ENCODE data around the gene CXCR1. TPM values are rescaled to one million over a fixed set of nuclear protein-coding genes. Genes with fewer than 3 reads are reported as not detected.

CXCR1 gene
- total RNA-seq, 1 donor = not detected

DNA sequence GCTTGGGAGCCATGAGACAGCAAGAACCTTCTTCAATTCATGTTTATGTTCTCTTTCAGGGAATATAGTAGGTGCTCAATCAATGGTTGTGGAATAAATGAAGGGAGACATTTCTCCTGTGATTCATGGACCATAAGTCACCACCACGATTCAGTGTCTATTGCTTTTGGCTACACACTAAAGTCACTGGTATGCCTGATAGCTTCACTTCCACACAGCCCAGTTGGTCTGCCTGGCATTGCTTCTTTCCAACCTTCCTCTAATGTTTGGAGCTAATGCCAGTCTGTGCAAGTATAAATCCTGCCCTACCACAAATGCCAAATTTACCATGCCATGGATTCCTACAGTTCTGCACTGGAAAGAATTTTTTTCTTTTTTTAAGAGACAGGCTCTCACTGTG lies 1.3 kb upstream of the CXCR1 start:
- H4K20me1 ChIP-seq (ENCODE audit: insufficient read depth, low read length) = no peaks in the 10 kb centered on the region
- no peak overlapping the region for H3K4me3 ChIP-seq (ENCODE audit: insufficient read depth, low read length)
- no peaks in the 10 kb centered on the region for H3K36me3 ChIP-seq (ENCODE audit: insufficient read depth, low read length)
- H3K27me3 ChIP-seq (ENCODE audit: insufficient read depth, low read length) = peaks cover 22% of the 10 kb centered on the region
- peaks cover 2% of the 10 kb centered on the region for H3K4me1 ChIP-seq (ENCODE audit: insufficient read depth, low read length)
- no peak for DNase-seq (ENCODE audit: insufficient read length, low spot score, missing footprints)
- TF ChIP-seq, protein P1, sequence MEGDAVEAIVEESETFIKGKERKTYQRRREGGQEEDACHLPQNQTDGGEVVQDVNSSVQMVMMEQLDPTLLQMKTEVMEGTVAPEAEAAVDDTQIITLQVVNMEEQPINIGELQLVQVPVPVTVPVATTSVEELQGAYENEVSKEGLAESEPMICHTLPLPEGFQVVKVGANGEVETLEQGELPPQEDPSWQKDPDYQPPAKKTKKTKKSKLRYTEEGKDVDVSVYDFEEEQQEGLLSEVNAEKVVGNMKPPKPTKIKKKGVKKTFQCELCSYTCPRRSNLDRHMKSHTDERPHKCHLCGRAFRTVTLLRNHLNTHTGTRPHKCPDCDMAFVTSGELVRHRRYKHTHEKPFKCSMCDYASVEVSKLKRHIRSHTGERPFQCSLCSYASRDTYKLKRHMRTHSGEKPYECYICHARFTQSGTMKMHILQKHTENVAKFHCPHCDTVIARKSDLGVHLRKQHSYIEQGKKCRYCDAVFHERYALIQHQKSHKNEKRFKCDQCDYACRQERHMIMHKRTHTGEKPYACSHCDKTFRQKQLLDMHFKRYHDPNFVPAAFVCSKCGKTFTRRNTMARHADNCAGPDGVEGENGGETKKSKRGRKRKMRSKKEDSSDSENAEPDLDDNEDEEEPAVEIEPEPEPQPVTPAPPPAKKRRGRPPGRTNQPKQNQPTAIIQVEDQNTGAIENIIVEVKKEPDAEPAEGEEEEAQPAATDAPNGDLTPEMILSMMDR (IDR thresholded peaks at IDR 0.05; ENCODE audit: extremely low read depth, low read depth, low read length) = no peak
- H2AFZ ChIP-seq (ENCODE audit: low read length) = no peak overlapping the region
- H3K79me2 ChIP-seq (ENCODE audit: insufficient read depth, low read length) = no peaks in the 10 kb centered on the region
- no peak overlapping the region for H3K27ac ChIP-seq (ENCODE audit: low read depth, low read length)
- no peaks in the 10 kb centered on the region for H3K9me3 ChIP-seq (ENCODE audit: low read depth, low read length)
- no peak overlapping the region for H3K4me2 ChIP-seq (ENCODE audit: insufficient read depth, low read length)

DNA sequence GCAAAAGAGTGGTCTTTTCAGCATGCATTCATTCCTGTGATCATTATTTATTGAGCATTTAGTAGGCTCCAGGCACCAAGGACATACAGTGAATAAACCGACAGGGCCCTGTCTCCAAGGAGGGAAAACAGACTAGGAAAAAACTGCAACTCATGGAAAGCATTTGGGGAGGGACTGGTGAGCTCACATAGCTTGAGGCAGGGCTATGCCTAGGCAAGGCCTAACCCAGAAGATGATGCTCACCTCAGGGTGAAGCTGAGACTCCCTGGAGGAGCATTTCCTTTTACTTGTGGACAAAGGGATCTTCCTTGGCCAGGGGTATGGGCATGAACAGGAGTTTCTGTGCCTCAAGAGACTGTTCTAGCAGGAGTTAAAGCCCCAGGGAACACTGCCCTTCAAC lies 3.9 kb downstream of the CXCR1 start:
- H3K9me3 ChIP-seq (ENCODE audit: low read depth, low read length) = no peaks in the 10 kb centered on the region
- peaks cover 51% of the 10 kb centered on the region for H3K27me3 ChIP-seq (ENCODE audit: insufficient read depth, low read length)
- H3K27ac ChIP-seq (ENCODE audit: low read depth, low read length) = no peak overlapping the region
- H4K20me1 ChIP-seq (ENCODE audit: insufficient read depth, low read length) = no peaks in the 10 kb centered on the region
- no peak for DNase-seq (ENCODE audit: insufficient read length, low spot score, missing footprints)
- TF ChIP-seq, protein P1 (IDR thresholded peaks at IDR 0.05; ENCODE audit: extremely low read depth, low read depth, low read length) = no peak
- no peak overlapping the region for H2AFZ ChIP-seq (ENCODE audit: low read length)
- H3K4me1 ChIP-seq (ENCODE audit: insufficient read depth, low read length) = no peaks in the 10 kb centered on the region
- no peak overlapping the region for H3K4me3 ChIP-seq (ENCODE audit: insufficient read depth, low read length)
- no peak overlapping the region for H3K4me2 ChIP-seq (ENCODE audit: insufficient read depth, low read length)
- no peaks in the 10 kb centered on the region for H3K36me3 ChIP-seq (ENCODE audit: insufficient read depth, low read length)
- H3K79me2 ChIP-seq (ENCODE audit: insufficient read depth, low read length) = no peaks in the 10 kb centered on the region

DNA sequence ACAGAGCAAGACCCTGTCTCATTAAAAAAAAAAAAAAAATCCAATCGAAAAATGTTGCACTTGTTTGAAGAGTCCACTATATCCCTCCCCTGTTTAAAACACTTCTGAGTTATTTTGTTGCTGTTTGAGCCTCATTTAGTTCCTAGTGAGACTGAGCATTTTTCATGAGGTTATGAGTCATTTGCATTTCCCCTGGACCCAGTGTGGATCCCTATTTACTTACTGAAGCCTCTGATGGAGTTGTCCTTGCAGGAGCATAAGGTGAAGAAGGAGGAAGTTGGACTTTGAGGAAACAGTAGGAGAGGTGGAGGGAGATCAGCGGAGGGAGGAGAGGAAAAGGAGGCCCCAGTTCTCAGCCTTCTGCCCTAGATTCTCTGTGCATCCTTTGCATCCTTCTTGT lies 5.1 kb downstream of the CXCR1 start:
- Histone ChIP-seq H3K9me3 (ENCODE audit: low read depth, low read length) (no peaks in the 10 kb centered on the region), H3K27me3 (ENCODE audit: insufficient read depth, low read length) (peaks cover 51% of the 10 kb centered on the region), H4K20me1 (ENCODE audit: insufficient read depth, low read length) (no peaks in the 10 kb centered on the region), H3K4me1 (ENCODE audit: insufficient read depth, low read length) (no peaks in the 10 kb centered on the region), H3K36me3 (ENCODE audit: insufficient read depth, low read length) (no peaks in the 10 kb centered on the region), H2AFZ (ENCODE audit: low read length) (no peak overlapping the region), H3K4me3 (ENCODE audit: insufficient read depth, low read length) (no peak overlapping the region), H3K27ac (ENCODE audit: low read depth, low read length) (no peak overlapping the region), H3K79me2 (ENCODE audit: insufficient read depth, low read length) (no peaks in the 10 kb centered on the region), H3K4me2 (ENCODE audit: insufficient read depth, low read length) (no peak overlapping the region)
- DNase-seq (ENCODE audit: insufficient read length, low spot score, missing footprints) = no peak
- TF ChIP-seq, protein P1 (IDR thresholded peaks at IDR 0.05; ENCODE audit: extremely low read depth, low read depth, low read length) = no peak

DNA sequence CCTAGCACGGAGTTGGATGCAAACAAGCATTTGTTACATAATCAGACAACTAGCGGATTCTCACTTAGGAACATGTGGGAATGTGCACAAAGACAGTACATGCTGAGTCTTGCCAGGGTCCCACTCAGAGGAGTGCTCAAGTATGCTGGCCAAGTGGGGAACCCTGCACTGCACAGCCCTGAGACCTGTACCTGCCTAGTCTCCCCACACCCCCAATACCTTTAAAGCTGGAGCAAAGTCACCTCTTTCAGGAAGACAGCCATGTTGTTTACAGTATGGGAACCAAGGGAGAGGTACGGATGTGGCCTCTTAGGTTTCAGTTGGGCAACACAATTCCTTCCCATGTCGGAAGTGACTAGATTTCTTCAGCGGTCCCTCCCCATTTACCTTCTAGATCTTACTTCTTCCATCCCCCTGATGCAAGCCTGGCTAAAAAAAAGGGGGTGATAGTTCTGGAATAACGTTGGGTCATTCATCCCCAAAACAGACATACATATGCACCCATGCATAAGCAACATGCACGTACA lies 10.7 kb downstream of the CXCR1 start:
- Histone ChIP-seq H3K9me3 (ENCODE audit: low read depth, low read length) (no peaks in the 10 kb centered on the region), H3K4me1 (ENCODE audit: insufficient read depth, low read length) (no peaks in the 10 kb centered on the region), H2AFZ (ENCODE audit: low read length) (no peak overlapping the region), H3K4me3 (ENCODE audit: insufficient read depth, low read length) (no peak overlapping the region), H3K79me2 (ENCODE audit: insufficient read depth, low read length) (no peaks in the 10 kb centered on the region), H3K4me2 (ENCODE audit: insufficient read depth, low read length) (no peak overlapping the region), H3K27ac (ENCODE audit: low read depth, low read length) (no peak overlapping the region), H4K20me1 (ENCODE audit: insufficient read depth, low read length) (no peaks in the 10 kb centered on the region), H3K27me3 (ENCODE audit: insufficient read depth, low read length) (peaks cover 44% of the 10 kb centered on the region), H3K36me3 (ENCODE audit: insufficient read depth, low read length) (no peaks in the 10 kb centered on the region)
- no peak for DNase-seq (ENCODE audit: insufficient read length, low spot score, missing footprints)
- TF ChIP-seq, protein P1 (IDR thresholded peaks at IDR 0.05; ENCODE audit: extremely low read depth, low read depth, low read length) = no peak
